ENCODE results near the gene DUS4L. TPM values are rescaled to one million over a fixed set of nuclear protein-coding genes. Genes with fewer than 3 reads are reported as not detected.

DUS4L gene
- polyA plus RNA-seq, 3 donors: 14.5 to 22.4 (median 17.2) TPM

GRCh38 chr7:107564553-107565298, 955 bp downstream of the DUS4L start:
- DNase-seq (ENCODE audit: extremely low read depth in 1 of 11, low read depth in 9 of 11, low spot score in 4 of 11): no peak

DNA sequence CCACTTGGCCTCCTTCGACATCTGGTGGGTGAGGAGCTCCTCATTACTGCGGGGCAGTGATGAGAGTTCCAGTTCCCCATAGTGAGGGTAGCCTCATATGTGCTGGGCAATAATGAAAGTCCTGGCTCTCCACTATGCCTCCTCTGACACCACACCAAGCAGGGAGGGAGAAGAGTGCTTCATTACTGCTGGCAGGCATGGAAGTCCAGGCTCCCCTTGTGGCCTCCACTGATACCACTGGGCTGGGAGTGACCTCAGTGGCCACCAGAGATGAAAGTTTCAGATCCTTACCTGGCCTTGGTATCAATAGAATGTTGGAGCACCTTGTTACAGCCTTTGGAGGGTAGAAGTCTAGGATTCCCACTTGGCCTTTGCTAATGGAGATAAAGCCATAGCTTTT, 6.5 kb downstream of the DUS4L start:
- no peak for DNase-seq (ENCODE audit: extremely low read depth in 1 of 11, low read depth in 9 of 11, low spot score in 4 of 11)

GRCh38 chr7:107573537-107573936, 9.8 kb downstream of the DUS4L start:
- no peak for DNase-seq (ENCODE audit: extremely low read depth in 1 of 11, low read depth in 9 of 11, low spot score in 4 of 11)

DNA sequence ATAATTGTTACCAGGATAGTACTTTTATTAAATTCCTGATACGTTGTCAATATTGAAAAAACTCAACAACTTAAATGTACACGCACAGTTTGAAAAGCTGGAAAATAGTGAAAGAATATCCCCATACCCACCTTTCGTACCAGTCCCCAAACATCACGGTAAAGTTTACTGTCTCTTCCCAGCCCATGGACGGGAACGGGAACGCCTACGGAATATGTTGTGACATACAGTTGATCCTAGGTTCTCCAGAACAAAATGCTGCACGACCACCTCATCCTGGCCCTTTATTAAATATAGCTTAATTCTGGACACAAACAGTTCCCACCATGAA, 15.7 kb downstream of the DUS4L start:
- no peak for DNase-seq (ENCODE audit: extremely low read depth in 1 of 11, low read depth in 9 of 11, low spot score in 4 of 11)

GRCh38 chr7:107579885-107580715, 16.3 kb downstream of the DUS4L start, which contains the start of gene BCAP29:
TSS of gene BCAP29 (plus strand) at chr7:107580246. CDS start at chr7:107580773, 527 bp downstream.
- DNase-seq (ENCODE audit: extremely low read depth in 1 of 11, low read depth in 9 of 11, low spot score in 4 of 11): peak in 8 of 11 donors; percentile 49 to 67 (median 56)

- peak in 1 of 11 donors; percentile 7 for DNase-seq (ENCODE audit: extremely low read depth in 1 of 11, low read depth in 9 of 11, low spot score in 4 of 11)
Observed at GRCh38 chr7:107580716-107581383, 17.1 kb downstream of the DUS4L start.

DNA sequence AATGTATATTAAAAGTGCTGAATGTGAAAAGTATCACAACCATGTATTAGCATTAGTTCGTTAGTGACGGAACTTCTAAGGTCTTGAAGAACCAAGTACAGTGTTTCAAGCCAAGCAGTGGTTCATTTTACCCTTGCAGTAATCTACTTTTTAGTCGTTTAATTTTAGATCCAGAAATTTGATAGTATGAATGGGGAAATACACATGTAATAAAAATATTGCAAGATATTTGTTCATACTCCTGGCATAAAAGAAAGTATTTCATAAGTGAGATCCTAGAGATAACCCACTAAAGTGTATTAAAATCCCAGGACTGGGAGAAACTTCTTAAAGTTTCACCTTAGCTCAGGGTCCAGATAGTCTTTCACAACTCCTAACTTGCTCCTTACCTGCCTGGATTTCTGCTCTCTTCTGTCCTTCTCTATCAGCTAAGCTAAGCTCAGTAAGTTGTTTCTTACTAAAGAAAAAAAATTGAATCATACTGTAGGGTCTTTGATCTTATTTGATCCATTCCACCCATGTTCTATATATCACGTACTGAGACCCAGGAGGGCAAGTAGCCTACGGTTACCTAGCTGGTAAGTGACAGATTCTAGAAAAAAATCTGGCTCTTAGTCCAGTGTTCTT, 17.7 kb downstream of the DUS4L start:
- DNase-seq (ENCODE audit: extremely low read depth in 1 of 11, low read depth in 9 of 11, low spot score in 4 of 11): no peak

DNA sequence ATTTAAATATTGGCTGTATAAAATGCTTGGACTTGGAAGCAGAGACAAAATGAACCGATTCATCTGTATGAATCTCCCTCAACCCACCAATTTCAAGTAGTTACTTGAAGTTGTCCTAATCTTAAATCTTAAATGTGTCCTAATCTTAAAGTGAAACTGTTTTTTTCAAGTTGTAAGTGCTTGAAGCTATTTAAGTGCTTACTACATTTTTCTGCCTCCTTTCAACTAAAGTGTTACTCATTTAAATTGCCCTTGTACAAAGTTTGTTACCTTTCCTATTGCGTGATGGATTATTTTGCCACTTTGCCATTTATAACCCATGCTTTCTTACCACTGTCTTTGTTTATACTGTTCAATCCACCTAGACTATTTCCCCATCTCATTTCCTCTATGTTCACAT, 19.1 kb downstream of the DUS4L start:
- no peak for DNase-seq (ENCODE audit: extremely low read depth in 1 of 11, low read depth in 9 of 11, low spot score in 4 of 11)

DNA sequence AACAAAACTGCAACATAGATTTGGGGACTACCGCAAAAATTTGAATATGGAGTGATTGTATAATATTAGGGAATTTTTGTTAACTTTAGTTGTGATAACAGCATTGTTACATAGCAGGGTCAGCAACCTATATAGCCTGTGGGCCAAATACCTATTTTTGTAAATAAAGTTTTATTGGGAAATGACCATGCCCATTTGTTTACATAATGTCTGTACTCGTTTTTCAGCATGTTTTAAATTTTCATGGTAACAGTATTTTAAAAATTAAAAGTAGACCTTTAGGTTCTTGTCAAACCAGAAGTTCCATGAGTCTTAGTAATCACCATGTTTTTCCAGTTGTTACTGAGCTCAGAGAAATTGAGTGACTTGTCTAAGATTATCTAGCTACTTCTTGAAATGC, 20.9 kb downstream of the DUS4L start:
- DNase-seq (ENCODE audit: extremely low read depth in 1 of 11, low read depth in 9 of 11, low spot score in 4 of 11): no peak

DNA sequence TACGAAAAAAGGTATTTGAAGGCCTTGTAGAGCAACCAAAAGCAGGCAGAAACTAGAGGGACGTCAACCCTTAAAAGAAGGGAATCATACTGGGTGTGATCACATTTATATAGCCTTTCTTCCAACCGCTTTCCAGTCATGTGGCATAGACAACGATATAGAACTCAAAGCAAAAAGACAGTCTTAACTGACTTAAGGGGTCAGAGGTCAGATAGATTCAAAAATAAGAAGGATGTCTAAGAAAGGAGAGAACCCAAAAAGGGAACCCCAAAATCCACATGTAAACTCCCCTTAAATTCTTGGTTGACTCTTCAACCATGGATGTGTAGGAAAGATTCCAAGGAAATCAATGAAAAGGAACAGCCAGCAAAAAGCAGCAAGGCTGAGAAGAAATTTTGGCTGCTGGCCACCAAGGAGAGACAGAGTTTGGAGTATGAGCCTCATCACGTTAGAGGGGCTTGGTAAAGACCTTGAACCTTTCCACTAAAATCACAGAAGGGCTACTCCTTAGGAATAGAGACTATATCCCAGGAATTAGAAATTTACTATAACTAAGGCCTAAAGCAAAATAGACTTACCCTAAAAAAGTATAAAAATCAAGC, 24.9 kb downstream of the DUS4L start:
- DNase-seq (ENCODE audit: extremely low read depth in 1 of 11, low read depth in 9 of 11, low spot score in 4 of 11): no peak

- no peak for DNase-seq (ENCODE audit: extremely low read depth in 1 of 11, low read depth in 9 of 11, low spot score in 4 of 11)
Observed at GRCh38 chr7:107591421-107591820, 27.6 kb downstream of the DUS4L start.

- no peak for DNase-seq (ENCODE audit: extremely low read depth in 1 of 11, low read depth in 9 of 11, low spot score in 4 of 11)
Observed at GRCh38 chr7:107592361-107593024, 28.7 kb downstream of the DUS4L start.

- no peak for DNase-seq (ENCODE audit: extremely low read depth in 1 of 11, low read depth in 9 of 11, low spot score in 4 of 11)
Observed at GRCh38 chr7:107593025-107593410, 29.2 kb downstream of the DUS4L start.

DNA sequence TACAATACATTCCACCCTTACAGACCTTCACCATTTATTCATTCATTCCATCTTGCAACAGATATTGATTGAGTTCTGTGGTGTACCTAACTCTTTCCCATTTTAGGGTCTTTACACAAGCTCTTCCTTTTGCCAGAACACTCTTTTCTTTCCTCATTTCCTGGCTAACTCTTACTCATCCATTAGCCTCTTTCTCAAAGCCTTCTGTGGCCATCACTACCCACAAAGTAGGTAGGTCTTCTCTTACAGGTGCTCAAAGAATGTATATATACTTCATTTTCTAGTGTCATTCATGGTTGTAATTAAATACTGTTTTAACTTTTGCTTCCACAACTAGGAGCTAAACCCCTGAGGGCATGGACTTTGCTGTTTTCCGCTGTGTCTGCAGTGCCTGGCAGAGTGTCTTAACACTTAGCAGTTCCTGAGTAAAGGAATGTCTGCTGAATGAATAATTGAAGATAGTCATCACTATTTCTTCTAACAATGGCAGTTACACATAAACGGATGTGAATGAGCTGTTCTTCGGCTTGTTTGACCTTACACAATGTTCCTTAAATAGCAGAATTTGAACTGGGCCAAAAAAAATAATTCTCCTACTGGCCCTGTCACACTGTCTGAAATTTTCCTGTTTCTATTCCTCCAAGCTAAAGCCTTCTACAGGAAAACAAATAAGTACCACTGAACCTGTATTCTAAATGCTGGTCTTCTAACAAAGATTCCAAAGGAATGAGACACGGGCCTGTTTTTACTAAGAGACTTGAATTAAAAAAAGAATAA, 31.4 kb downstream of the DUS4L start:
- peak in 3 of 11 donors; percentile 41 to 66 (median 44) for DNase-seq (ENCODE audit: extremely low read depth in 1 of 11, low read depth in 9 of 11, low spot score in 4 of 11)

DNA sequence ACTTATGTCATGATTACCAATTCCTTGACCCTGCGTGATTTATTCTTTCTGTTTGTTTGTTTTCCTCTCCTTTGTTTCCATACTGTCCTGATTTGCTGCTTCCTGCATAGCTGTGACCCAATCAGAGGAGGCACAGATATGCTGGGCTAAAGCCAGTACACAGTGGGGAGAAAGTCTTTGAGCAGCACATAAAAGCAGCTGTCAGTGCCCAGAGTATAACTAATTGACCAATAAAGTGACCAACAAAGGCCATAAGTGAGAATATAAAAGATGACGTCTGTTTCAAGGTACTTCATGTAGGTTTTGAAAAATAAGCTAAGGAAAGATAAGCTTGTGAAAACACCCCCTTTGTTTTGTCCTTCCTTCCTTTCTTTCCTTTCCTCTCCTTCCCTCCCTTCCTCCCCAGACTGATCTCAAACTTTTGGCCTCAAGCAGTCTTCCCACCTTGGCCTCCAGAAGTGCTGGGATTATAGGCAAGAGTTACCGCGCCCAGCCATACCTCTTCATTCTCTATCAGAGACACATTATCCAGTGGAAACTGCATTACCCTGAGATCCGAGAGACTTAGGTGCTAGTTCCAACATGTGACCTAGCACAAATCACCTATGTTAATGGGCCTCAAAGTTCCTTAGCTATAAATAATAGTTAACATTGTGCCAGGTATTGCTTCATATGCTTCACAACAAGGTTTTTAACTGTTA, 33.3 kb downstream of the DUS4L start:
- peak in 2 of 11 donors; percentile 41 to 48 for DNase-seq (ENCODE audit: extremely low read depth in 1 of 11, low read depth in 9 of 11, low spot score in 4 of 11)

DNA sequence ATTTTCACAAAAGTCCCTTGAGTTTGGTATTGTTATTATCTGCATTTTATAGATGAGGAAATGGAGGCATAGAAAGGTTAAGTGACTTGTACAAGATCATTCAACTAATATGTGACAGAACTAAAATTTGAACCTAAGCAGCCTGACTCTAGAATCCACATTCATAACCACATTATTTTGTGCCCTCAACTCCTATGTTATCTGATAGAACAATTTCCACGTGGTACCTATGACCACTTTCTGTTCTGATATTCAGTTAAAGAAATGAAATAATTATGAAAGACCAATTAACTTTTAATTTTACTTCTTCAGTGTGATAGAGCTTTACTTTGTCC, 33.8 kb downstream of the DUS4L start:
- DNase-seq (ENCODE audit: extremely low read depth in 1 of 11, low read depth in 9 of 11, low spot score in 4 of 11): no peak

DNA sequence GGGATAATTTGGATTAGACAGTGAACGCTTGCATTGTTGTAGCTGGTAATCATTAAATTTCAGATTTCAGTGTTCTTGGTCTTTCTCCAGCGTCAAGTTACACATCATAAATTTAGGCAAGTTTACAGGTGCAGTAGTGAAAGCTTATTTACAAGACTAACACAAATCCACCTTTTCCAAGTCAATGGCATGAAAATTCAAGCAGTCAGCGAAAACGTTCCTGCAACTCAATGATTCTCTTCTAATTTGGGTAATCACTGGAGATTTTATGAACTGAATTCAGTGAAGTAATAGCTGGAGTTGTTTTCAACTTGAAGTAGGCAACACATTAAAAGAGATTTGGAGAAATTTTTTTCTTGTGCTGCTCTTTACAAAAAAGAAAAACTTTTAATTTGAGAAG, 34.2 kb downstream of the DUS4L start:
- no peak for DNase-seq (ENCODE audit: extremely low read depth in 1 of 11, low read depth in 9 of 11, low spot score in 4 of 11)
